Type B pancreatic cell (in vitro differentiated cells): Measurements from ENCODE around the gene PRKAR1B. TPM values are rescaled to one million over a fixed set of nuclear protein-coding genes. Genes with fewer than 3 reads are reported as not detected.

Source experiments
- DNase-seq: peaks from one replicate; pipeline ENCODE4 v3.0.0; 2021; ENCODE audit warnings: mixed read lengths; ENCODE audit not compliant: unreplicated experiment; ENCODE audit errors: extremely low spot score
- H3K27ac Mint-ChIP-seq: 2 replicates; pipeline ENCODE4 v1.8.0; 2021; ENCODE audit warnings: mild to moderate bottlenecking, mixed read lengths
- H3K27me3 Mint-ChIP-seq: 2 replicates; pipeline ENCODE4 v1.8.0; 2021; ENCODE audit warnings: mixed read lengths
- H3K36me3 Mint-ChIP-seq: 2 replicates; pipeline ENCODE4 v1.8.0; 2021; ENCODE audit warnings: mixed read lengths
- H3K4me1 Mint-ChIP-seq: one replicate; pipeline ENCODE4 v1.8.0; 2021; ENCODE audit warnings: mixed read lengths; ENCODE audit not compliant: unreplicated experiment
- H3K4me3 Mint-ChIP-seq: 2 replicates; pipeline ENCODE4 v1.8.0; 2021; ENCODE audit warnings: mild to moderate bottlenecking, mixed read lengths
- H3K9me3 Mint-ChIP-seq: 2 replicates; pipeline ENCODE4 v1.8.0; 2021; ENCODE audit warnings: mixed read lengths
- CTCF ChIP-seq: fragments of 200-600 bp; sonication (generic); conservative IDR thresholded peaks from 2 replicates; pipeline ENCODE4 v1.5.0; 2021; ENCODE audit warnings: antibody characterized with exemption, mild to moderate bottlenecking
- total RNA-seq: library from RNA; stranded (reverse); gene quantifications from 2 replicates; pipeline ENCODE4 v1.2.1, GENCODE V29; 2021; ENCODE audit warnings: low replicate concordance

PRKAR1B gene
- total RNA-seq, 1 donor from 2014 or later = 26.1 TPM

- Mint-ChIP-seq H3K36me3 (no peaks in the 10 kb centered on the region), H3K9me3 (no peaks in the 10 kb centered on the region), H3K4me3 (no peak overlapping the region), H3K27me3 (peaks cover 14% of the 10 kb centered on the region), H3K4me1 (no peaks in the 10 kb centered on the region), H3K27ac (no peak overlapping the region)
- TF ChIP-seq CTCF = no peak
- no peak for DNase-seq
Measured at GRCh38 chr7:536231-536630, 190.8 kb downstream of the PRKAR1B start.

GRCh38 chr7:534959-535358 is 192.1 kb downstream of the PRKAR1B start:
- Mint-ChIP-seq H3K9me3 (no peaks in the 10 kb centered on the region), H3K4me1 (no peaks in the 10 kb centered on the region), H3K4me3 (no peak overlapping the region), H3K36me3 (no peaks in the 10 kb centered on the region), H3K27ac (no peak overlapping the region), H3K27me3 (peaks cover 19% of the 10 kb centered on the region)
- DNase-seq = no peak
- no peak for TF ChIP-seq CTCF

- no peak overlapping the region for H3K27ac Mint-ChIP-seq
- no peak overlapping the region for H3K4me3 Mint-ChIP-seq
- no peaks in the 10 kb centered on the region for H3K36me3 Mint-ChIP-seq
- H3K27me3 Mint-ChIP-seq = peaks cover 19% of the 10 kb centered on the region
- DNase-seq = no peak
- no peaks in the 10 kb centered on the region for H3K4me1 Mint-ChIP-seq
- no peaks in the 10 kb centered on the region for H3K9me3 Mint-ChIP-seq
- no peak for TF ChIP-seq CTCF
Measured at GRCh38 chr7:534075-534474, 193.0 kb downstream of the PRKAR1B start.

GRCh38 chr7:533266-533665 is 193.8 kb downstream of the PRKAR1B start:
- TF ChIP-seq CTCF = no peak
- Mint-ChIP-seq H3K36me3 (no peaks in the 10 kb centered on the region), H3K9me3 (no peaks in the 10 kb centered on the region), H3K27ac (no peak overlapping the region), H3K4me1 (no peaks in the 10 kb centered on the region), H3K4me3 (no peak overlapping the region), H3K27me3 (peaks cover 19% of the 10 kb centered on the region)
- no peak for DNase-seq

GRCh38 chr7:532379-533143 is 194.5 kb downstream of the PRKAR1B start:
- peaks cover 19% of the 10 kb centered on the region for H3K27me3 Mint-ChIP-seq
- DNase-seq = no peak
- H3K4me3 Mint-ChIP-seq = no peak overlapping the region

More at GRCh38 chr7:532379-533143, 194.5 kb downstream of the PRKAR1B start:
- Mint-ChIP-seq H3K36me3 (no peaks in the 10 kb centered on the region), H3K27ac (no peak overlapping the region), H3K4me1 (no peaks in the 10 kb centered on the region), H3K9me3 (no peaks in the 10 kb centered on the region)
- no peak for TF ChIP-seq CTCF
